Hematopoietic multipotent progenitor cell treated with erythropoietin and hydrocortisone succinate and interleukin-3 and kit ligand, for 4 days (in vitro differentiated cells): Measurements from ENCODE around the gene NUDT2.
"Not testable (repeated sequence)": the region's sequence is repeated elsewhere in the genome, so short reads cannot be mapped to it uniquely, and the experiment has no call there.

ENCODE experiments used
- DNase-seq: peaks from one replicate; pipeline ENCODE4 v3.0.0-alpha.2; 2015

Gene NUDT2

GRCh38 chr9:34328987-34329832 lies at the start of gene NUDT2, which contains the start of gene KIF24:
NUDT2 (plus strand) TSS chr9:34329569; CDS start chr9:34339040, 9,471 bp downstream.
KIF24 (minus strand) TSS chr9:34329268; CDS start chr9:34311346, 17,922 bp downstream.
- peak; percentile 100 for DNase-seq

- no peak for DNase-seq
Measured at GRCh38 chr9:34282096-34282495, 47.3 kb upstream of the NUDT2 start.

- DNase-seq, result no peak
Measured at GRCh38 chr9:34289159-34289558, 40.2 kb upstream of the NUDT2 start.

- DNase-seq, result peak; percentile 5
Measured at GRCh38 chr9:34291023-34291422, 38.3 kb upstream of the NUDT2 start.

- DNase-seq, result no peak
Measured at GRCh38 chr9:34291423-34291822, 37.9 kb upstream of the NUDT2 start.

- no peak for DNase-seq
Measured at GRCh38 chr9:34292552-34292951, 36.8 kb upstream of the NUDT2 start.

GRCh38 chr9:34301064-34301463 lies 28.3 kb upstream of the NUDT2 start:
- DNase-seq, result not testable (repeated sequence)

GRCh38 chr9:34308316-34308715 lies 21.1 kb upstream of the NUDT2 start:
- not testable (repeated sequence) for DNase-seq

- DNase-seq, result no peak
Measured at GRCh38 chr9:34310215-34310614, 19.2 kb upstream of the NUDT2 start.

- no peak for DNase-seq
Measured at GRCh38 chr9:34311499-34312185, 17.7 kb upstream of the NUDT2 start.

- no peak for DNase-seq
Measured at GRCh38 chr9:34317436-34317835, 11.9 kb upstream of the NUDT2 start.

- no peak for DNase-seq
Measured at GRCh38 chr9:34318163-34318790, 11.1 kb upstream of the NUDT2 start.

- DNase-seq, result no peak
Measured at GRCh38 chr9:34321451-34321850, 7.9 kb upstream of the NUDT2 start.

- DNase-seq, result no peak
Measured at GRCh38 chr9:34322899-34323591, 6.3 kb upstream of the NUDT2 start.

- DNase-seq, result no peak
Measured at GRCh38 chr9:34326690-34327089, 2.7 kb upstream of the NUDT2 start.

- DNase-seq, result peak; percentile 80
Measured at GRCh38 chr9:34328500-34328986, 826 bp upstream of the NUDT2 start.

- DNase-seq, result peak; percentile 55
Measured at GRCh38 chr9:34331196-34331595, 1.8 kb downstream of the NUDT2 start.

- peak; percentile 79 for DNase-seq
Measured at GRCh38 chr9:34332076-34332964, 3.0 kb downstream of the NUDT2 start.

- no peak for DNase-seq
Measured at GRCh38 chr9:34333836-34334235, 4.5 kb downstream of the NUDT2 start.

GRCh38 chr9:34334337-34334824 lies 5.0 kb downstream of the NUDT2 start:
- DNase-seq, result no peak

GRCh38 chr9:34334916-34335315 lies 5.5 kb downstream of the NUDT2 start:
- DNase-seq, result no peak

- DNase-seq, result no peak
Measured at GRCh38 chr9:34335376-34335775, 6.0 kb downstream of the NUDT2 start.
